ENCODE results near the gene NFIX.

GRCh38 chr19:13100841-13101589, 105.7 kb downstream of the NFIX start:
- TF ChIP-seq CTCF (conservative IDR thresholded peaks at IDR 0.05): no peak; the same call in 1 of the 2 replicates
- TF ChIP-seq ZFX (IDR thresholded peaks at IDR 0.05): no peak

Measured in C4-2B (cell line).